Spinal cord (tissue), 10 donors: Measurements from ENCODE around the gene CTSZ. TPM values are rescaled to one million over a fixed set of nuclear protein-coding genes. Genes with fewer than 3 reads are reported as not detected.

Source experiments
- DNase-seq, 6 donors: peaks; one replicate each; pipeline versions ENCODE4 v3.0.0 to v3.0.0-alpha.2; 2013 to 2015; ENCODE audit warnings: low spot score in 6 of 6, low read depth in 4 of 6
- H3K27ac ChIP-seq: one replicate; pipeline ENCODE4 v1.5.1; 2013; ENCODE audit warnings: low read depth, low read length, control low read depth
- H3K27me3 ChIP-seq: one replicate; pipeline ENCODE4 v1.6.1; 2013; ENCODE audit warnings: low read length; ENCODE audit not compliant: control insufficient read depth, insufficient read depth
- H3K36me3 ChIP-seq: one replicate; pipeline ENCODE4 v1.6.1; 2013; ENCODE audit warnings: low read length; ENCODE audit not compliant: control insufficient read depth, insufficient read depth
- H3K4me1 ChIP-seq: one replicate; pipeline ENCODE4 v1.6.1; 2013; ENCODE audit warnings: low read length; ENCODE audit not compliant: control insufficient read depth, insufficient read depth
- H3K4me3 ChIP-seq: one replicate; pipeline ENCODE4 v1.5.1; 2013; ENCODE audit warnings: low read depth, low read length, control low read depth
- H3K9me3 ChIP-seq: one replicate; pipeline ENCODE4 v1.6.1; 2013; ENCODE audit warnings: low read length; ENCODE audit not compliant: control insufficient read depth, insufficient read depth
- WGBS: methylation state at CpG from one replicate; pipeline ENCODE4 v1.1.5; 2013; ENCODE audit warnings: missing lambda C conversion rate; ENCODE audit not compliant: insufficient coverage; 5-methylcytosine and 5-hydroxymethylcytosine counted together
- polyA plus RNA-seq, 2 donors: library from polyadenylated mRNA; unstranded; fragments of 120-200 nt; gene quantifications; one replicate each; pipeline ENCODE4 v1.2.1, GENCODE V29; 2013; ENCODE audit not compliant: insufficient read length in 2 of 2
- total RNA-seq, 2 donors: library from RNA; depleted of rRNA in 1 of 2; stranded (reverse); fragments of 120-200 nt in 1 of 2; fragments of >200 nt in 1 of 2; gene quantifications; one replicate each; pipeline versions ENCODE4 v1.2.3 to v1.2.4, GENCODE V29; 2013 to 2014
- donor health status: healthy.

CTSZ gene
- total and polyA plus RNA-seq, 4 donors: 43.1 to 59.6 (median 47.2) TPM

GRCh38 chr20:59033093-59033492, 26.0 kb upstream of the CTSZ start:
- no peak for DNase-seq
- WGBS: no CpG with 5 or more reads among the region's 1 CpG
- Histone ChIP-seq H3K4me3 (peak overlapping the region; percentile 88), H3K27me3 (no peaks in the 10 kb centered on the region), H3K36me3 (peaks cover 15% of the 10 kb centered on the region), H3K4me1 (peaks cover 10% of the 10 kb centered on the region), H3K27ac (no peak overlapping the region), H3K9me3 (no peaks in the 10 kb centered on the region)

DNA sequence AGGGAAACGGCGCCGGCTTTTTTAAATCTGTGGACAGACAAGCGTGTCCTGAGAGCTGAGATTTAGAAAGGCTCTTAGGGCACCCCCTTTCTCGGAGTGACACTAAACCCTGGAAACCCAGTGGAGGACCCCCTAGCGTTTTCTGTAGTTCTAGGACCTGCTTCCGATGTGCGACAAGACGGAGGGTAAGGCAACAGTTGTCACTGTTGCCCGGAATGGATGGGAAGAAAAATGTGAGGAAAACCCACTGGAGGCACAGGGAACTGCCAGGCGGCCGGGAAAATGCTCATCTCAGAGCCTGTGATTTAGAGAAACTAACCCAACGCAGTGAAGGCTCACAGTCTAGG, 25.6 kb upstream of the CTSZ start:
- 0% methylated on average over 11 of the region's 13 CpGs for WGBS
- Histone ChIP-seq H3K27ac (peak overlapping the region; percentile 85), H3K4me3 (peak overlapping the region; percentile 88), H3K9me3 (no peaks in the 10 kb centered on the region), H3K27me3 (no peaks in the 10 kb centered on the region), H3K36me3 (peaks cover 15% of the 10 kb centered on the region), H3K4me1 (peaks cover 10% of the 10 kb centered on the region)
- DNase-seq: peak in 1 of 6 donors; percentile 59

GRCh38 chr20:59032023-59032712, 25.1 kb upstream of the CTSZ start, which contains the start of gene ATP5F1E:
Gene ATP5F1E (minus strand): TSS chr20:59032335. CDS start chr20:59032251, 84 bp downstream.
- peaks cover 13% of the 10 kb centered on the region for H3K4me1 ChIP-seq
- no peaks in the 10 kb centered on the region for H3K27me3 ChIP-seq
- peak; percentile 72 to 99 (median 92) for DNase-seq
- H3K27ac ChIP-seq: peak within 1 kb of the TSS; percentile 87
- H3K36me3 ChIP-seq: peaks cover 12% of the 10 kb centered on the region
- H3K9me3 ChIP-seq: no peaks in the 10 kb centered on the region
- H3K4me3 ChIP-seq: peak within 1 kb of the TSS; percentile 88
- WGBS: under 1% methylated on average over 86 of the region's 86 CpGs

DNA sequence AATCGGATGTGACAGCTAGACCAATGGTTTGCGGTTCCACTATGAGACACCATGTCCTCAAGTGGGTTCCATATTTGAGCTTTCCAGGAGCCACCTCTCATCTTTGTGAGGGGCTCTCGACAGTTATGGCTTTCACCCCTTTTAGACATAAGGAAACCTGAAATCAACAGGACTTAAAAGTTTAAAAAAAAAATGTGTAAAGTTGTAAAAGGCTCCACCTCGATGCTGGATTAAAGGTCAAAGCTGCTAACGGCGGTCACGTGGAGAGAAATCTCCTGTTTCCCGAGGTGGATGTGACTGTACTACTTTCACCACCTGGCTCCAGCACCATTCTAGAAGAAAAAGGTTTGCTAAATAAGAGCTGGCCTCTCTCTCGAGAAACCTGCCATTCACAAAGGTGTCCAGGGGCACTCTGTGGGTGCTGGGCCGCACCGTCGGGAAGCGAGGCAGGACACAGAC, 24.5 kb upstream of the CTSZ start:
- Histone ChIP-seq H3K9me3 (no peaks in the 10 kb centered on the region), H3K36me3 (peaks cover 12% of the 10 kb centered on the region), H3K27me3 (no peaks in the 10 kb centered on the region), H3K4me1 (peaks cover 13% of the 10 kb centered on the region), H3K4me3 (peak overlapping the region; percentile 88), H3K27ac (peak overlapping the region; percentile 87)
- no peak for DNase-seq
- 22% methylated on average over 12 of the region's 13 CpGs for WGBS

- Histone ChIP-seq H3K9me3 (no peaks in the 10 kb centered on the region), H3K36me3 (peaks cover 10% of the 10 kb centered on the region), H3K27me3 (no peaks in the 10 kb centered on the region), H3K27ac (no peak overlapping the region), H3K4me1 (peaks cover 13% of the 10 kb centered on the region), H3K4me3 (peak overlapping the region; percentile 88)
- 86% methylated on average over 4 of the region's 7 CpGs for WGBS
- no peak for DNase-seq
Observed at GRCh38 chr20:59030911-59031563, 24.0 kb upstream of the CTSZ start.

GRCh38 chr20:59028812-59029211, 21.8 kb upstream of the CTSZ start:
- no peak for DNase-seq
- no peak overlapping the region for H3K27ac ChIP-seq
- H3K4me3 ChIP-seq: no peak overlapping the region
- peaks cover 13% of the 10 kb centered on the region for H3K36me3 ChIP-seq
- 25% methylated on average over 1 of the region's 2 CpGs for whole genome bisulfite sequencing
- peaks cover 16% of the 10 kb centered on the region for H3K4me1 ChIP-seq
- H3K9me3 ChIP-seq: no peaks in the 10 kb centered on the region
- no peaks in the 10 kb centered on the region for H3K27me3 ChIP-seq

GRCh38 chr20:59027741-59028320, 20.8 kb upstream of the CTSZ start:
- Histone ChIP-seq H3K4me1 (peaks cover 14% of the 10 kb centered on the region), H3K9me3 (no peaks in the 10 kb centered on the region), H3K27me3 (no peaks in the 10 kb centered on the region), H3K4me3 (no peak overlapping the region), H3K27ac (no peak overlapping the region), H3K36me3 (peaks cover 20% of the 10 kb centered on the region)
- 25% methylated on average over 7 of the region's 8 CpGs for WGBS
- DNase-seq: no peak

- Histone ChIP-seq H3K36me3 (peaks cover 24% of the 10 kb centered on the region), H3K9me3 (no peaks in the 10 kb centered on the region), H3K4me3 (no peak overlapping the region), H3K27ac (no peak overlapping the region), H3K27me3 (no peaks in the 10 kb centered on the region), H3K4me1 (peaks cover 11% of the 10 kb centered on the region)
- no peak for DNase-seq
- WGBS: 35% methylated on average over 3 of the region's 5 CpGs
Observed at GRCh38 chr20:59026904-59027740, 20.1 kb upstream of the CTSZ start.

- DNase-seq: peak in 1 of 6 donors; percentile 84
- 77% methylated on average over 2 of the region's 4 CpGs for WGBS
- Histone ChIP-seq H3K36me3 (peaks cover 24% of the 10 kb centered on the region), H3K4me1 (peaks cover 6% of the 10 kb centered on the region), H3K9me3 (no peaks in the 10 kb centered on the region), H3K27me3 (no peaks in the 10 kb centered on the region), H3K27ac (no peak overlapping the region), H3K4me3 (no peak overlapping the region)
Observed at GRCh38 chr20:59025511-59025910, 18.5 kb upstream of the CTSZ start.
